ENCODE results near the gene FKBP1A.

DNA sequence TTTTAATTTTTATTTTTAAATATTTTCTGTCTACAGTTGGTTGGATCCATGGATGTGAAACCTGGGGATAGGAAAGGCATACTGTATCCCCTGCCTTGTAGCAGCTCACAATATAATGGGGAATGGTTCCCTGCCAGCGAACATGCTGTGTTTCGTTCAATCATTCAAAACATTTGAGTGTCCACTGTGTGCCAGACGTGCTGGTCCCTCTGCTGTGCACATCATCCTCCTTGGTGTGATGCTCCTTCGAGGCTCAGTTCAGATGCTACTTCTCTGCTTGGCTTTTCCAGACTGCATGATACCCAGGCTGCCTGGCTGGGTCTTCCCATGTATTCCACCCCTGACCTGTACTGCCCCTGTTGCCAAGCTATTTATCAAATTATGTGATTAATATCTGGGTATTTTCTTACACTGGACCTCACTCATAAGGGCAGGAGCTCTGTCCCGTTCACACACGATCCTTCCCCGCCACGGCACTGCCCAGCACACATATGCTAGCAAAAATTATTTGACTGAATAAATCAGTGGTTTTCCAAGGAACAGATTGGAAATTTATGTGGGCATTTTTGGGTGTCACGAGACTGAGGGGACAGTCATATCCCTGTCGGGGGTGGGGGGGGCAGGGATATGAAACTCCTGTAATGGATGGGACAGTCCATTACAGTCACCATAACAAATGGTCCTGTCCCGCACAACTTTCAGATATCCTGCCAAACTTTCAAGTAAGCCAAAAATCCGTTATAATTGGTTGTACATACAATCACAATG, 68.8 kb downstream of the FKBP1A start:
- TF ChIP-seq, protein P1, sequence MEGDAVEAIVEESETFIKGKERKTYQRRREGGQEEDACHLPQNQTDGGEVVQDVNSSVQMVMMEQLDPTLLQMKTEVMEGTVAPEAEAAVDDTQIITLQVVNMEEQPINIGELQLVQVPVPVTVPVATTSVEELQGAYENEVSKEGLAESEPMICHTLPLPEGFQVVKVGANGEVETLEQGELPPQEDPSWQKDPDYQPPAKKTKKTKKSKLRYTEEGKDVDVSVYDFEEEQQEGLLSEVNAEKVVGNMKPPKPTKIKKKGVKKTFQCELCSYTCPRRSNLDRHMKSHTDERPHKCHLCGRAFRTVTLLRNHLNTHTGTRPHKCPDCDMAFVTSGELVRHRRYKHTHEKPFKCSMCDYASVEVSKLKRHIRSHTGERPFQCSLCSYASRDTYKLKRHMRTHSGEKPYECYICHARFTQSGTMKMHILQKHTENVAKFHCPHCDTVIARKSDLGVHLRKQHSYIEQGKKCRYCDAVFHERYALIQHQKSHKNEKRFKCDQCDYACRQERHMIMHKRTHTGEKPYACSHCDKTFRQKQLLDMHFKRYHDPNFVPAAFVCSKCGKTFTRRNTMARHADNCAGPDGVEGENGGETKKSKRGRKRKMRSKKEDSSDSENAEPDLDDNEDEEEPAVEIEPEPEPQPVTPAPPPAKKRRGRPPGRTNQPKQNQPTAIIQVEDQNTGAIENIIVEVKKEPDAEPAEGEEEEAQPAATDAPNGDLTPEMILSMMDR (IDR thresholded peaks at IDR 0.05; ENCODE audit: insufficient read depth, low read length), result no peak
- TF ChIP-seq POLR2AphosphoS5 (IDR thresholded peaks at IDR 0.05; ENCODE audit: low read depth), result no peak
